PC-9 (cell line): Measurements from ENCODE around the gene SLC9A9. TPM values are rescaled to one million over a fixed set of nuclear protein-coding genes. Genes with fewer than 3 reads are reported as not detected.

Experiments
- BruUV-seq: library from RNA; stranded (reverse); fragments of 400-500 nt; replicated peaks from 2 replicates; lab custom pipeline; 2021; lab: Mats Ljungman, UMichigan
- CTCF ChIA-PET: fragments of 300-600 bp; sonication (Branson Sonifier 250); formaldehyde crosslinking; loops from one replicate; lab custom pipeline; 2022; ENCODE audit warnings: antibody characterized with exemption; lab: Charles Lee
- POLR2A ChIA-PET: fragments of 300-600 bp; sonication (Branson Sonifier 250); formaldehyde crosslinking; loops from one replicate; lab custom pipeline; 2022; ENCODE audit warnings: antibody characterized with exemption; ENCODE audit not compliant: unreplicated experiment; lab: Charles Lee
- DNase-seq, 2 experiments: peaks; one replicate each; pipeline versions ENCODE4 v3.0.0 to v3.0.0-alpha.2; 2015 to 2022; ENCODE audit warnings: mixed read lengths in 1 of 2
- H2AFZ ChIP-seq: fragments of 200-600 bp; sonication (generic); 2 replicates; pipeline ENCODE4 v1.8.1; 2017; ENCODE audit warnings: antibody characterized with exemption
- H3F3A ChIP-seq: fragments of 200-600 bp; sonication (generic); 2 replicates; pipeline ENCODE4 v1.8.1; 2017; ENCODE audit warnings: antibody characterized with exemption, mild to moderate bottlenecking, low read depth; ENCODE audit not compliant: insufficient read depth
- H3K27ac ChIP-seq: fragments of 200-600 bp; sonication (generic); 2 replicates; pipeline ENCODE4 v1.6.1; 2016; ENCODE audit warnings: mixed run types
- H3K27me3 ChIP-seq: fragments of 200-600 bp; sonication (generic); 2 replicates; pipeline ENCODE4 v1.6.1; 2016; ENCODE audit warnings: low read depth, mixed run types; ENCODE audit not compliant: insufficient read depth
- H3K36me3 ChIP-seq: fragments of 200-600 bp; sonication (generic); 2 replicates; pipeline ENCODE4 v1.6.1; 2016; ENCODE audit warnings: low read depth, mixed run types
- H3K4me1 ChIP-seq: fragments of 200-600 bp; sonication (generic); replicated peaks from 2 replicates; pipeline ENCODE4 v1.6.1; 2016; ENCODE audit warnings: mixed run types; ENCODE audit not compliant: insufficient read depth
- H3K4me2 ChIP-seq: fragments of 200-600 bp; sonication (generic); 2 replicates; pipeline ENCODE4 v1.6.1; 2017; ENCODE audit warnings: mixed run types
- H3K4me3 ChIP-seq: fragments of 200-600 bp; sonication (generic); 2 replicates; pipeline ENCODE4 v1.6.1; 2016; ENCODE audit warnings: mixed run types
- H3K79me2 ChIP-seq: fragments of 200-600 bp; sonication (generic); 2 replicates; pipeline ENCODE4 v1.6.1; 2017; ENCODE audit warnings: low read depth, mixed run types
- H3K9me2 ChIP-seq: fragments of 200-600 bp; sonication (generic); 2 replicates; pipeline ENCODE4 v1.8.1; 2017; ENCODE audit warnings: mild to moderate bottlenecking; ENCODE audit not compliant: insufficient read depth
- H3K9me3 ChIP-seq: fragments of 200-600 bp; sonication (generic); 2 replicates; pipeline ENCODE4 v1.8.1; 2016; ENCODE audit warnings: low read depth; ENCODE audit not compliant: insufficient read depth
- H4K20me1 ChIP-seq: fragments of 200-600 bp; sonication (generic); 2 replicates; pipeline ENCODE4 v1.8.1; 2017; ENCODE audit not compliant: insufficient read depth
- CTCF ChIP-seq: fragments of 200-600 bp; sonication (generic); conservative IDR thresholded peaks from 2 replicates; pipeline ENCODE4 v1.6.1; 2017; ENCODE audit warnings: mixed run types, antibody characterized with exemption, mild to moderate bottlenecking, moderate library complexity
- EZH2 ChIP-seq: fragments of 200-600 bp; sonication (generic); IDR thresholded peaks from 2 replicates; pipeline ENCODE4 v1.8.0; 2017; ENCODE audit warnings: antibody characterized with exemption, low read depth
- intact Hi-C: fragments of 100-400 bp; cut with micrococcal nuclease; formaldehyde crosslinking; loops from one replicate; pipeline ENCODE4 v1.10.0; 2022; ENCODE audit not compliant: unreplicated experiment
- total RNA-seq: library from RNA; stranded (reverse); gene quantifications from 2 replicates; pipeline ENCODE4 v1.2.3, GENCODE V29; 2021

The SLC9A9 gene
- total RNA-seq, 1 experiment from 2014 or later: 1.7 TPM

- intact Hi-C loops: loop anchor here (5.0 kb wide), 1 partner anchor 1871 kb away; no protein-coding TSS in a partner anchor
- Histone ChIP-seq H3K27me3 (no peaks in the 10 kb centered on the region), H3K36me3 (no peaks in the 10 kb centered on the region), H3K4me1 (no peaks in the 10 kb centered on the region), H3K4me3 (no peak overlapping the region), H4K20me1 (no peaks in the 10 kb centered on the region), H3K9me2 (no peaks in the 10 kb centered on the region), H3F3A (no peaks in the 10 kb centered on the region), H3K9me3 (no peaks in the 10 kb centered on the region), H3K4me2 (no peak overlapping the region), H2AFZ (no peak overlapping the region), H3K27ac (no peak overlapping the region), H3K79me2 (no peaks in the 10 kb centered on the region)
- BruUV-seq: no TSS peak
- CTCF ChIA-PET: interaction anchor here (0.6 to 0.7 kb wide), 3 partner anchors 76 to 1891 kb away, joined by 3 to 7 read pairs (median 3); partner anchors contain the start of gene DIPK2A
- TF ChIP-seq CTCF (peak; percentile 51), EZH2 (no peak)
- POLR2A ChIA-PET: no interaction called here
- no peak for DNase-seq
These were observed 47.5 kb upstream of the SLC9A9 start for GRCh38 chr3:143895805-143896204.

- Histone ChIP-seq H3K79me2 (no peaks in the 10 kb centered on the region), H3K4me2 (no peak overlapping the region), H4K20me1 (no peaks in the 10 kb centered on the region), H2AFZ (0 out of 2 replicates have a peak overlapping the region, but pooled peaks have one; percentile 13), H3F3A (no peaks in the 10 kb centered on the region), H3K36me3 (no peaks in the 10 kb centered on the region), H3K27ac (no peak overlapping the region), H3K9me3 (no peaks in the 10 kb centered on the region), H3K4me1 (no peaks in the 10 kb centered on the region), H3K27me3 (no peaks in the 10 kb centered on the region), H3K9me2 (no peaks in the 10 kb centered on the region), H3K4me3 (no peak overlapping the region)
- BruUV-seq: no TSS peak
- intact Hi-C loops: loop anchor here (5.0 kb wide), 2 partner anchors 92 to 883 kb away; no protein-coding TSS in a partner anchor
- POLR2A ChIA-PET: no interaction called here
- CTCF ChIA-PET: interaction anchor here (1.0 kb wide), 1 partner anchor 113 kb away, joined by 3 read pairs; no protein-coding TSS in a partner anchor
- no peak for TF ChIP-seq CTCF
- TF ChIP-seq EZH2: no peak
- no peak for DNase-seq
These were observed 40.6 kb upstream of the SLC9A9 start for GRCh38 chr3:143888846-143889245.

GRCh38 chr3:143888166-143888565 lies 39.9 kb upstream of the SLC9A9 start:
- TF ChIP-seq CTCF (no peak), EZH2 (no peak)
- Histone ChIP-seq H3K36me3 (no peaks in the 10 kb centered on the region), H4K20me1 (no peaks in the 10 kb centered on the region), H3K9me3 (no peaks in the 10 kb centered on the region), H3K4me2 (no peak overlapping the region), H3K79me2 (no peaks in the 10 kb centered on the region), H3K4me3 (no peak overlapping the region), H3K4me1 (no peaks in the 10 kb centered on the region), H3K27me3 (no peaks in the 10 kb centered on the region), H3K9me2 (no peaks in the 10 kb centered on the region), H3K27ac (no peak overlapping the region), H2AFZ (0 out of 2 replicates have a peak overlapping the region, but pooled peaks have one; percentile 13), H3F3A (no peaks in the 10 kb centered on the region)
- ChIA-PET POLR2A (no interaction called here), CTCF (interaction anchor here (1.0 kb wide), 1 partner anchor 112 kb away, joined by 3 read pairs; no protein-coding TSS in a partner anchor)
- DNase-seq: no peak
- BruUV-seq: no TSS peak
- intact Hi-C loops: loop anchor here (5.0 kb wide), 2 partner anchors 91 to 884 kb away; no protein-coding TSS in a partner anchor
